HAP-1 (cell line): Measurements from ENCODE around the gene ALOX5.

ENCODE experiments used
- DNase-seq, 2 experiments: peaks; one replicate each; pipeline ENCODE4 v3.0.0-alpha.2; 2016 to 2020; ENCODE audit warnings: low spot score in 2 of 2
- H3K27me3 ChIP-seq: fragments of 250-450 bp; sonication (Bioruptor Pico); 2 replicates; pipeline ENCODE4 v1.5.1; 2020; ENCODE audit warnings: low read depth, mild to moderate bottlenecking, moderate library complexity
- H3K36me3 ChIP-seq: fragments of 250-450 bp; sonication (Bioruptor Pico); replicated peaks from 2 replicates; pipeline ENCODE4 v1.5.1; 2020; ENCODE audit warnings: mild to moderate bottlenecking
- H3K4me1 ChIP-seq: fragments of 250-450 bp; sonication (Bioruptor Pico); 2 replicates; pipeline ENCODE4 v1.5.1; 2020; ENCODE audit warnings: mild to moderate bottlenecking
- H3K4me3 ChIP-seq: fragments of 250-450 bp; sonication (Bioruptor Pico); 2 replicates; pipeline ENCODE4 v1.5.1; 2020; ENCODE audit warnings: mild to moderate bottlenecking, moderate library complexity
- H3K9me3 ChIP-seq: fragments of 250-450 bp; sonication (Bioruptor Pico); 2 replicates; pipeline ENCODE4 v1.5.1; 2020; ENCODE audit warnings: mild to moderate bottlenecking, moderate library complexity
- in situ Hi-C: fragments of 300-500 bp; cut with MboI; formaldehyde crosslinking; loops from 3 replicates; pipeline ENCODE4 v1.14.3; 2020; ENCODE audit warnings: low sequenced_read_pairs, inconsistent platforms, mixed read lengths

ALOX5 gene

GRCh38 chr10:45432113-45432512 is 58.1 kb downstream of the ALOX5 start:
- in situ Hi-C loops: no loop called here
- Histone ChIP-seq H3K9me3 (no peaks in the 10 kb centered on the region), H3K27me3 (no peaks in the 10 kb centered on the region), H3K36me3 (no peaks in the 10 kb centered on the region), H3K4me1 (no peaks in the 10 kb centered on the region), H3K4me3 (no peak overlapping the region)
- DNase-seq: no peak

GRCh38 chr10:45432700-45433472 is 58.9 kb downstream of the ALOX5 start:
- DNase-seq: no peak
- in situ Hi-C loops: no loop called here
- no peak overlapping the region for H3K4me3 ChIP-seq
- no peaks in the 10 kb centered on the region for H3K27me3 ChIP-seq
- no peaks in the 10 kb centered on the region for H3K9me3 ChIP-seq
- no peaks in the 10 kb centered on the region for H3K36me3 ChIP-seq
- H3K4me1 ChIP-seq: no peaks in the 10 kb centered on the region

- Histone ChIP-seq H3K27me3 (no peaks in the 10 kb centered on the region), H3K9me3 (no peaks in the 10 kb centered on the region), H3K4me3 (no peak overlapping the region), H3K4me1 (no peaks in the 10 kb centered on the region), H3K36me3 (no peaks in the 10 kb centered on the region)
- DNase-seq: no peak
- in situ Hi-C loops: no loop called here
Measured at GRCh38 chr10:45433716-45434469, 59.9 kb downstream of the ALOX5 start.

- Histone ChIP-seq H3K36me3 (no peaks in the 10 kb centered on the region), H3K9me3 (no peaks in the 10 kb centered on the region), H3K4me1 (no peaks in the 10 kb centered on the region), H3K27me3 (no peaks in the 10 kb centered on the region), H3K4me3 (no peak overlapping the region)
- in situ Hi-C loops: no loop called here
- no peak for DNase-seq
Measured at GRCh38 chr10:45437587-45438465, 63.8 kb downstream of the ALOX5 start.

DNA sequence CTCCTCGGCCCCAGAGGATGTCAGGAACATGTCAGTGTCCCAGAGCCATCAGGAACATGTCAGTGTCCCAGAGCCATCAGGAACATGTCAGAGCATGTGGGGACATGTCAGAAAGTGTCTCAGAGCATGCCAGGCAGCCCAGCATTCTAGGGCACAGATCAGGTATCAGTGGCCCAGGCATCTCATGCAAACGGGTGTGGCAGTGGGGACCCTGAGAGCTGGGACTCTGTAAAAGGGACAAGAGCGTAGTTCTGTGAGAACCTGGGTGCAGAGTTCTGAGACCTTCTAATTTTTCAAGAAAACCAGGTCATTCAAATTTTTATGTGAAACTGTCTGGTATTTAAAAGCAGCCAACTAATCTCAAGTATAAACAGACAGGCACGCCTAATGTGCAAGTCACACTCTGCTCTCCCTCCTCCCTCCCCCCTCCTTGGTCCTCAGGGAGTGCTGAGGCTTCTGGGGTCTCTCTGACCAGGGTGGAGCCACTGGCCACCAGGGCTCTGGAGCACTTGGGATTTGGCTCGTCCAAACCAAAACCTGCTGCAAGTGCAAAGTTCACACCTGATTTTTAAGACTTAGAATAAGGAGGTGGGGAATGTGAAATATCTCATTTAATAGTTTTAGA is 64.6 kb downstream of the ALOX5 start:
- no peak overlapping the region for H3K4me3 ChIP-seq
- in situ Hi-C loops: no loop called here
- no peaks in the 10 kb centered on the region for H3K4me1 ChIP-seq
- no peaks in the 10 kb centered on the region for H3K36me3 ChIP-seq
- no peak for DNase-seq
- H3K27me3 ChIP-seq: no peaks in the 10 kb centered on the region
- no peaks in the 10 kb centered on the region for H3K9me3 ChIP-seq

DNA sequence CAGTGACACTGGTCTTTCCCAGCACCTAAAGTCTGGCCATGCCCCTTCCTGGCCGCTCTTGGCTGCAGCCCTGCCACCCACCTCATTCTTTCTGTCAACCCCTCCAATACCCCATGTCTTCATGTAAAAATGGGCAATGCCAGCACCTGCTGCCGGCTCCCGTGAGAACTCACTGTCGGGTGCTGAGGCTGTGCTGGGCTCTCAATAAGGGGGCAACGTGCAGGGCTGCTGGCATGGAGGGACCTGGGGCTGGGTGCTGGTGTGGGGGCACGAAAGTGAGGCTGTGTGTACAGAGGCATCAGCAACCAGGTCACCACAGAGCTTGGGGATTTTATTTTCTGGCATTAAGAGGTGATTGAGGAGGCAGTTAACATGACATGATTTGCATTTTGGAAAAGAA is 65.3 kb downstream of the ALOX5 start:
- Histone ChIP-seq H3K27me3 (no peaks in the 10 kb centered on the region), H3K4me3 (no peak overlapping the region), H3K9me3 (no peaks in the 10 kb centered on the region), H3K4me1 (no peaks in the 10 kb centered on the region), H3K36me3 (no peaks in the 10 kb centered on the region)
- in situ Hi-C loops: no loop called here
- no peak for DNase-seq

- Histone ChIP-seq H3K4me1 (no peaks in the 10 kb centered on the region), H3K9me3 (no peaks in the 10 kb centered on the region), H3K4me3 (no peak overlapping the region), H3K36me3 (no peaks in the 10 kb centered on the region), H3K27me3 (no peaks in the 10 kb centered on the region)
- DNase-seq: no peak
- in situ Hi-C loops: no loop called here
Measured at GRCh38 chr10:45439873-45440272, 65.9 kb downstream of the ALOX5 start.

GRCh38 chr10:45440511-45441062 is 66.6 kb downstream of the ALOX5 start:
- H3K36me3 ChIP-seq: no peaks in the 10 kb centered on the region
- H3K9me3 ChIP-seq: no peaks in the 10 kb centered on the region
- no peaks in the 10 kb centered on the region for H3K4me1 ChIP-seq
- in situ Hi-C loops: no loop called here
- H3K27me3 ChIP-seq: no peaks in the 10 kb centered on the region
- DNase-seq: no peak
- no peak overlapping the region for H3K4me3 ChIP-seq

- in situ Hi-C loops: no loop called here
- Histone ChIP-seq H3K4me3 (no peak overlapping the region), H3K4me1 (no peaks in the 10 kb centered on the region), H3K36me3 (no peaks in the 10 kb centered on the region), H3K27me3 (no peaks in the 10 kb centered on the region), H3K9me3 (no peaks in the 10 kb centered on the region)
- no peak for DNase-seq
Measured at GRCh38 chr10:45441239-45442190, 67.5 kb downstream of the ALOX5 start.

GRCh38 chr10:45442251-45442650 is 68.2 kb downstream of the ALOX5 start:
- Histone ChIP-seq H3K4me3 (no peak overlapping the region), H3K9me3 (no peaks in the 10 kb centered on the region), H3K4me1 (no peaks in the 10 kb centered on the region), H3K36me3 (no peaks in the 10 kb centered on the region), H3K27me3 (no peaks in the 10 kb centered on the region)
- in situ Hi-C loops: no loop called here
- no peak for DNase-seq

- in situ Hi-C loops: no loop called here
- H3K4me1 ChIP-seq: no peaks in the 10 kb centered on the region
- no peaks in the 10 kb centered on the region for H3K36me3 ChIP-seq
- no peak overlapping the region for H3K4me3 ChIP-seq
- no peaks in the 10 kb centered on the region for H3K27me3 ChIP-seq
- DNase-seq: no peak
- H3K9me3 ChIP-seq: no peaks in the 10 kb centered on the region
Measured at GRCh38 chr10:45442662-45443061, 68.6 kb downstream of the ALOX5 start.

GRCh38 chr10:45443101-45444009 is 69.3 kb downstream of the ALOX5 start:
- in situ Hi-C loops: no loop called here
- H3K9me3 ChIP-seq: no peaks in the 10 kb centered on the region

More at GRCh38 chr10:45443101-45444009, 69.3 kb downstream of the ALOX5 start:
- no peaks in the 10 kb centered on the region for H3K4me1 ChIP-seq
- DNase-seq: no peak
- H3K36me3 ChIP-seq: no peaks in the 10 kb centered on the region
- H3K4me3 ChIP-seq: no peak overlapping the region
- H3K27me3 ChIP-seq: no peaks in the 10 kb centered on the region
